Heart left ventricle (tissue), 13 donors: ENCODE measurements around the gene MREG.

Source experiments
- POLR2A ChIP-seq, 2 donors: fragments of 450-650 bp; IDR thresholded peaks; one replicate each; pipeline ENCODE4 v1.6.1; 2017; ENCODE audit warnings: antibody characterized with exemption in 2 of 2, mild to moderate bottlenecking in 2 of 2, moderate library complexity in 2 of 2
- TF ChIP-seq, protein P1 (sequence below), 12 donors: fragments of 200-600 bp; sonication (generic) in 4 of 12; IDR thresholded peaks; one replicate each; pipeline versions ENCODE4 v1.5.0 to v1.8.0; 2018 to 2022; ENCODE audit warnings: antibody characterized with exemption in 12 of 12, mild to moderate bottlenecking in 5 of 12
- donor health status: ischemic (EF 13 %, LVEDD 7.1; RV severe dilation, severe dysfunction).
- donor health status: DM: no; HTN: yes; CAD: no.
- donor health status: DM: no; HTN: no; CAD: no.
- donor health status: ischemic (EF 25% LVEDD 6.9; RV normal size, moderate dysfunction).
- donor health status: ischemic (EF 25% LVEDD 5.7; RV mildly dilated, moderate dysfunction).
- donor health status: ischemic (EF 35%, LVEDD 5.7; RV mildly dilated, moderate dysfunction).
- donor health status: nonischemic (EF 11% LVEDD 7.7; RV severe dilation, severe dysfunction).
- donor health status: DM: yes; HTN: yes; CAD: no.
- donor health status: PGD.
- donor health status: ischemic (EF 29% LVEDD 5.4; RV normal size, mild dysfunction).
- donor health status: nonischemic (EF 23%, LVEDD 6.1; RV moderate dilation, normal function).

DNA sequence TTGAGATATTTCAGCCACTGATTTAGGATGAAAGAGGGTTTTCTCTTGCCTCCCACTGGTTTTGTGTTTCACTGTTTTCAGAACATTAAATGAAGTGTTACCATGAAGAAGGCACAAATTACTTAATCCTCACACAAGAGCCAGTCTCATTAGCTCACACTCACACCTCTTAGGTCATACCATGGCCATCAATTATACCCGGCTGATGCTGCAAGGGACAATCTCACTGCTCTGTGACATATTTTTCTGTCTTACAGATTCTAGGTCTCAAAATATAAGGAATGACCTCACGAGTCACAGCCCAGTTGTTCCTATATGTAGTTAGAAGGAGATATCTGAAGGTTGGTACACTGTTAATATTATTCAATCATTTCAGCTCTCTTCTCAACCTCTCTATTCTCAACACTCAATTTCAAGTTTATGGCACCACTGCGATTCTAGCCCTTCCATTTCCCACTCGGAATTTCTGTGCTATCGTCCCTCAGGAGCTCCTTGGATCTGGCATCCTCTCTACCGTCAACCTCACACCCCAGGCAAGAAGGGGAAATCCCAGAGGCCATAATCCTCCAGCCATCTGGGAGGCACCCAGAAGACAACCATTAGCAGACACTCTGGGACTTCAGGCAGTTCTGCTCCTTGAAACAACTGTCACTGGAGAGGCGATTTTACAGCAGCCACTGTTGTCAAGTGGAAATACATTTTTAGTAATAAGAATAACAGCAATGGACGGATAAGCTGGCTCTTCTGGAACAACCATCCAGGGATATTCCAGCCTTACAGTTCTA is 101.9 kb downstream of the MREG start:
- TF ChIP-seq, protein P1, sequence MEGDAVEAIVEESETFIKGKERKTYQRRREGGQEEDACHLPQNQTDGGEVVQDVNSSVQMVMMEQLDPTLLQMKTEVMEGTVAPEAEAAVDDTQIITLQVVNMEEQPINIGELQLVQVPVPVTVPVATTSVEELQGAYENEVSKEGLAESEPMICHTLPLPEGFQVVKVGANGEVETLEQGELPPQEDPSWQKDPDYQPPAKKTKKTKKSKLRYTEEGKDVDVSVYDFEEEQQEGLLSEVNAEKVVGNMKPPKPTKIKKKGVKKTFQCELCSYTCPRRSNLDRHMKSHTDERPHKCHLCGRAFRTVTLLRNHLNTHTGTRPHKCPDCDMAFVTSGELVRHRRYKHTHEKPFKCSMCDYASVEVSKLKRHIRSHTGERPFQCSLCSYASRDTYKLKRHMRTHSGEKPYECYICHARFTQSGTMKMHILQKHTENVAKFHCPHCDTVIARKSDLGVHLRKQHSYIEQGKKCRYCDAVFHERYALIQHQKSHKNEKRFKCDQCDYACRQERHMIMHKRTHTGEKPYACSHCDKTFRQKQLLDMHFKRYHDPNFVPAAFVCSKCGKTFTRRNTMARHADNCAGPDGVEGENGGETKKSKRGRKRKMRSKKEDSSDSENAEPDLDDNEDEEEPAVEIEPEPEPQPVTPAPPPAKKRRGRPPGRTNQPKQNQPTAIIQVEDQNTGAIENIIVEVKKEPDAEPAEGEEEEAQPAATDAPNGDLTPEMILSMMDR (IDR thresholded peaks at IDR 0.05), result no peak
- TF ChIP-seq POLR2A (IDR thresholded peaks at IDR 0.05), result no peak
